ENCODE data around the gene CTAG1A. TPM values are rescaled to one million over a fixed set of nuclear protein-coding genes. Genes with fewer than 3 reads are reported as not detected.

The CTAG1A gene
- total RNA-seq, 3 donors from 2014 or later (not counting 1 experiment from before 2014, with no cell fraction given): not detected

DNA sequence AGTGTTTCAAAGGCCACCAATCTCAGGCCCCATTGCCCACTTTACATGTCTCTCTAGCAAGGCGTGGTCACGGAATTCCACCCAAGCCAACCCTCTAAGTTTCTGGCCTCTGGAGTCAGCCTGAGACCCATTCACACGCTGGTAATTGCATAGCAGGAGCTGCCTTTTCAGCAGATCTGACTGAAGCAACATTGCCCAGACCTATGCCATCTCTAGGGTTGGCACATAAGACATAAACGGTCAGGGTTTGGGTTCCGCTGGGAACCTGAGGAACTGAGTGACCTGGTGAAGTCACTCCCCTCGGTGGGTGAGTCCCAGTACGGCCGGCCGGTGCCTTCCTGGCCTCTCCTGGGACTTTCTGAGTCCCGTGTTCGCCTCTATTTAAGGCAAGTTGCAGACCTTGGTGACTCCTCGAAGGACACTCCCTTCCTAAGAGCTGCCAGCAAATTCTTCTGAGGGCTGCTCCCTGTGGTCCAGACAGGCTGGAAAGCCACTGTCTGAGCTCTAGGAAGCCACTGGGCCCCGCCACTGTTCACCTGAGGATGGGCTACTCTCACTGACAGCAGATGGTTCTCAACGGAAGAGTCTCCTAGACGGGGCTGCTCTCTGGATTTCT lies 15.9 kb downstream of the CTAG1A start:
- no peak overlapping the region for H3K4me3 Mint-ChIP-seq
- no peaks in the 10 kb centered on the region for H3K9me3 Mint-ChIP-seq
- H3K27me3 Mint-ChIP-seq (ENCODE audit: low read depth in 2 of 2): peaks cover 2 to 6% of the 10 kb centered on the region in 2 donors
- H3K9me3 ChIP-seq (ENCODE audit: control insufficient read depth, insufficient read depth, low read length): no peaks in the 10 kb centered on the region
- no peak overlapping the region for H3K27ac ChIP-seq (ENCODE audit: low read length)
- TF ChIP-seq, protein P1, sequence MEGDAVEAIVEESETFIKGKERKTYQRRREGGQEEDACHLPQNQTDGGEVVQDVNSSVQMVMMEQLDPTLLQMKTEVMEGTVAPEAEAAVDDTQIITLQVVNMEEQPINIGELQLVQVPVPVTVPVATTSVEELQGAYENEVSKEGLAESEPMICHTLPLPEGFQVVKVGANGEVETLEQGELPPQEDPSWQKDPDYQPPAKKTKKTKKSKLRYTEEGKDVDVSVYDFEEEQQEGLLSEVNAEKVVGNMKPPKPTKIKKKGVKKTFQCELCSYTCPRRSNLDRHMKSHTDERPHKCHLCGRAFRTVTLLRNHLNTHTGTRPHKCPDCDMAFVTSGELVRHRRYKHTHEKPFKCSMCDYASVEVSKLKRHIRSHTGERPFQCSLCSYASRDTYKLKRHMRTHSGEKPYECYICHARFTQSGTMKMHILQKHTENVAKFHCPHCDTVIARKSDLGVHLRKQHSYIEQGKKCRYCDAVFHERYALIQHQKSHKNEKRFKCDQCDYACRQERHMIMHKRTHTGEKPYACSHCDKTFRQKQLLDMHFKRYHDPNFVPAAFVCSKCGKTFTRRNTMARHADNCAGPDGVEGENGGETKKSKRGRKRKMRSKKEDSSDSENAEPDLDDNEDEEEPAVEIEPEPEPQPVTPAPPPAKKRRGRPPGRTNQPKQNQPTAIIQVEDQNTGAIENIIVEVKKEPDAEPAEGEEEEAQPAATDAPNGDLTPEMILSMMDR (IDR thresholded peaks at IDR 0.05): no peak
- no peaks in the 10 kb centered on the region for H3K36me3 ChIP-seq (ENCODE audit: control insufficient read depth, insufficient read depth, low read length)
- no peaks in the 10 kb centered on the region for H3K27me3 ChIP-seq (ENCODE audit: control insufficient read depth, insufficient read depth, low read length)
- DNase-seq (no peak), ATAC-seq (no peak)
- H3K4me1 ChIP-seq (ENCODE audit: control insufficient read depth, insufficient read depth, low read length): peaks cover 15% of the 10 kb centered on the region
- H3K4me1 Mint-ChIP-seq: peaks cover 12 to 19% of the 10 kb centered on the region in 2 donors
- no peaks in the 10 kb centered on the region for H3K36me3 Mint-ChIP-seq
- 92% methylated on average over 15 of the region's 15 CpGs for WGBS (ENCODE audit: insufficient coverage)
- no peak overlapping the region for H3K27ac Mint-ChIP-seq
- no peak overlapping the region for H3K4me3 ChIP-seq (ENCODE audit: low read length)
- intact Hi-C loops (cut with micrococcal nuclease): no loop called here

DNA sequence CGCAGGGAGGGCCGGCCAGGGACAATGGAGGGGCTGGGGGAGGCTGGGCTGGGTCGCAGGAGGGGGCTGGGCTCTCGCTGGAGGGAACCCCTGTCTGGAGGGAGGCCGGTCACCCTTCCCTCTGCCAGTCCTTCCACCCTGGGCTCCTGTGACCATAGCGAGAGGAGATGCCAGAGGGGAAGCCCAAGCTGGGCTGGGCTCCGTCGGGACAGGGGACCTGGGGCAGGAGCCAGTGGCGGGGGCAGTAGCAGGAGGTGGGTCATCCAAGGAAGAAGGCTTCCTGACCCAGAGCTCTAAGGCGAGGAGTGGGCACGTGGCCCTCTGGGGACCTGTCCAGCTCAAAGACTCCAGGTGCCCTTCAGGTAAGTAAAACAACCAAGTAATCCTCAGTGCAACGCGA lies 17.3 kb downstream of the CTAG1A start:
- Histone ChIP-seq H3K9me3 (ENCODE audit: control insufficient read depth, insufficient read depth, low read length) (no peaks in the 10 kb centered on the region), H3K4me1 (ENCODE audit: control insufficient read depth, insufficient read depth, low read length) (peaks cover 4% of the 10 kb centered on the region), H3K27ac (ENCODE audit: low read length) (no peak overlapping the region), H3K36me3 (ENCODE audit: control insufficient read depth, insufficient read depth, low read length) (no peaks in the 10 kb centered on the region), H3K27me3 (ENCODE audit: control insufficient read depth, insufficient read depth, low read length) (no peaks in the 10 kb centered on the region), H3K4me3 (ENCODE audit: low read length) (no peak overlapping the region)
- Mint-ChIP-seq H3K27me3 (ENCODE audit: low read depth in 2 of 2) (peaks cover 2 to 6% of the 10 kb centered on the region in 2 donors), H3K9me3 (no peaks in the 10 kb centered on the region), H3K4me3 (no peak overlapping the region), H3K27ac (no peak overlapping the region), H3K36me3 (no peaks in the 10 kb centered on the region), H3K4me1 (peaks cover 10 to 17% of the 10 kb centered on the region in 2 donors)
- TF ChIP-seq, protein P1 (IDR thresholded peaks at IDR 0.05): no peak
- WGBS (ENCODE audit: insufficient coverage): 87% methylated on average over 13 of the region's 13 CpGs
- ATAC-seq (no peak), DNase-seq (no peak)
- intact Hi-C loops (cut with micrococcal nuclease): no loop called here

DNA sequence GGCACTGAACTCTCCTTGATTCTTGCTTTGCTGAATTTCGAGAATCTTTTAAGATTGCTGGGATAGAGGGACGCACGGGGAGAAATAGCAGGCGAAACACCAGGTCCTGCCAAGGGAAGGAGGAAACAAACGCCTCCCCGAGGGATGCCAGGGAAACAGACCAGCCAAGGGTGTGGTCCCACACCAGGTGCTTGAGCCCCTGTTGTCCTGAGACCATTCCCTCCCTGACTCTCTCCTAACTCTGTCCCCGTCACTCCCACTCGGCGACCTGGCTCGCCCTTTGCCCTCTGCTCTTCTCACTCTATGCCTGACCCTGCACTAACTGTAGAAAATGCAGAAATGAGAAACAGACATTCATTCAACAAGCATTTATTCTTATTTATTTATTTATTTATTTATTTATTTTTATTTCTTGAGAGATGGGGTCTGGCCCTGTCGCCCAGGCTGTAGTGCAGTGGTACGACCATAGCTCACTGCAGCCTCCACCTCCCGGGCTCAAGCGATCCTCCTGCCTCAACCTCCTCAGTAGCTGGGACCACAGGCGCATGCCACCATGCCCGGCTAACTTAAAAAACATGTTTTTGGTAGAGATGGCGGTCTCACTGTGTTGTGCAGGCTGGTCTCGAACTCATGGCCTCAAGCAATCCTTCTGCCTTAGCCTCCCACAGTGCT lies 18.0 kb downstream of the CTAG1A start:
- H3K27ac ChIP-seq (ENCODE audit: low read length): no peak overlapping the region
- Mint-ChIP-seq H3K4me3 (no peak overlapping the region), H3K9me3 (no peaks in the 10 kb centered on the region), H3K27ac (no peak overlapping the region), H3K36me3 (no peaks in the 10 kb centered on the region), H3K27me3 (ENCODE audit: low read depth in 2 of 2) (peaks cover 2 to 6% of the 10 kb centered on the region in 2 donors), H3K4me1 (peaks cover 8 to 16% of the 10 kb centered on the region in 2 donors)
- peaks cover 4% of the 10 kb centered on the region for H3K4me1 ChIP-seq (ENCODE audit: control insufficient read depth, insufficient read depth, low read length)
- WGBS (ENCODE audit: insufficient coverage): 94% methylated on average over 18 of the region's 18 CpGs
- no peak overlapping the region for H3K4me3 ChIP-seq (ENCODE audit: low read length)
- DNase-seq (no peak), ATAC-seq (no peak)
- no peaks in the 10 kb centered on the region for H3K36me3 ChIP-seq (ENCODE audit: control insufficient read depth, insufficient read depth, low read length)
- no peaks in the 10 kb centered on the region for H3K27me3 ChIP-seq (ENCODE audit: control insufficient read depth, insufficient read depth, low read length)
- no peaks in the 10 kb centered on the region for H3K9me3 ChIP-seq (ENCODE audit: control insufficient read depth, insufficient read depth, low read length)
- intact Hi-C loops (cut with micrococcal nuclease): no loop called here
- TF ChIP-seq, protein P1 (IDR thresholded peaks at IDR 0.05): no peak

Measured in natural killer cell (primary cell).